ENCODE measurements around the gene LRRC57. TPM values are rescaled to one million over a fixed set of nuclear protein-coding genes. Genes with fewer than 3 reads are reported as not detected.

The LRRC57 gene
- total and polyA plus RNA-seq, 2 of the 13 experiments (the other 11 are each of a cell fraction or from before 2014, with no cell fraction given): 5.8 to 14.8 TPM

DNA sequence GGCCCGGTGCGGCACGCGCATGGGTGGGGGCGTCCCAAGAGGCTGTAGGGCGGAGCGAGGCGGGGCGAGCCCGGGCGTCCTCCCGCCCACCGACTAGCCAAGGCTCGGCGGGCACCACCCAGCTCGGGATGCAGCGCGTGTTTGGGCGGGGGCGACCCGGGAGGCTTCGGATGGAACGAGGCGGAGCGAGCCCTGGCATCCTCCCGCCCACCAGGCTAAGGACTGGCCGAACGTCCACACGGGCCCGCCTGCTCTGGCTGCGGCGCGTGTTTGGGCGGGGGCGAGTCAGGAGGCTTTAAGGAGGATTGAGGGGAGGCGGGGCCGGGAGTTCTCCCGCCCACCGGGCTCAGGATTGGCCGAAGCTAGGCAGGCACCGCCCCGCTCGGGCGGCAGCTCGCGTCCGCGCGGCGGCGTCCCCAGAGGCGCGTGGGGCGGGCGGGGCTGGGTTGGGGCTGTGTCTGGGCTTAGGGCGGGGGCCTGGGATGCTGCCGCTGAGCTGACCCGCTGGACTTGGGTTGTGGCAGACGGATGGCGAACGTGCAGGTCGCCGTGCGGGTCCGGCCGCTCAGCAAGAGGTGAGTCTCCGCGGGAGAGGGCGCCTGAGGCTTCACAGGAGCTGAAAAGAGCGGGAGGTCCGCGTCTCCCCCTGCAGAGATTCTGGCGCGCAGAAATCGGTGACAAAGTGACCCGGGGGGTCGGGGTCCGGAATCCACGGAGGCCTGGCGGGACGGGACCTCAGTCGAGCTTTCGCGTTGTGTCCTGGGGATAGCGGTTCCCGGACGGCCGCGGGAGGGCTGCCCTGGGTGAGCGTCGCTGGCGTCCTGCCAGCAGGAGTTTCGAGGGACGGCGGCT is 26.8 kb upstream of the LRRC57 start, which contains the start of gene STARD9 (continued):
- TF ChIP-seq, protein P1, sequence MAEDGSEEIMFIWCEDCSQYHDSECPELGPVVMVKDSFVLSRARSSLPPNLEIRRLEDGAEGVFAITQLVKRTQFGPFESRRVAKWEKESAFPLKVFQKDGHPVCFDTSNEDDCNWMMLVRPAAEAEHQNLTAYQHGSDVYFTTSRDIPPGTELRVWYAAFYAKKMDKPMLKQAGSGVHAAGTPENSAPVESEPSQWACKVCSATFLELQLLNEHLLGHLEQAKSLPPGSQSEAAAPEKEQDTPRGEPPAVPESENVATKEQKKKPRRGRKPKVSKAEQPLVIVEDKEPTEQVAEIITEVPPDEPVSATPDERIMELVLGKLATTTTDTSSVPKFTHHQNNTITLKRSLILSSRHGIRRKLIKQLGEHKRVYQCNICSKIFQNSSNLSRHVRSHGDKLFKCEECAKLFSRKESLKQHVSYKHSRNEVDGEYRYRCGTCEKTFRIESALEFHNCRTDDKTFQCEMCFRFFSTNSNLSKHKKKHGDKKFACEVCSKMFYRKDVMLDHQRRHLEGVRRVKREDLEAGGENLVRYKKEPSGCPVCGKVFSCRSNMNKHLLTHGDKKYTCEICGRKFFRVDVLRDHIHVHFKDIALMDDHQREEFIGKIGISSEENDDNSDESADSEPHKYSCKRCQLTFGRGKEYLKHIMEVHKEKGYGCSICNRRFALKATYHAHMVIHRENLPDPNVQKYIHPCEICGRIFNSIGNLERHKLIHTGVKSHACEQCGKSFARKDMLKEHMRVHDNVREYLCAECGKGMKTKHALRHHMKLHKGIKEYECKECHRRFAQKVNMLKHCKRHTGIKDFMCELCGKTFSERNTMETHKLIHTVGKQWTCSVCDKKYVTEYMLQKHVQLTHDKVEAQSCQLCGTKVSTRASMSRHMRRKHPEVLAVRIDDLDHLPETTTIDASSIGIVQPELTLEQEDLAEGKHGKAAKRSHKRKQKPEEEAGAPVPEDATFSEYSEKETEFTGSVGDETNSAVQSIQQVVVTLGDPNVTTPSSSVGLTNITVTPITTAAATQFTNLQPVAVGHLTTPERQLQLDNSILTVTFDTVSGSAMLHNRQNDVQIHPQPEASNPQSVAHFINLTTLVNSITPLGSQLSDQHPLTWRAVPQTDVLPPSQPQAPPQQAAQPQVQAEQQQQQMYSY (CRISPR knock-in tag; IDR thresholded peaks at IDR 0.05): no peak
- TF ChIP-seq JUN (CRISPR knock-in tag; IDR thresholded peaks at IDR 0.05): no peak
- TF ChIP-seq, protein P2, sequence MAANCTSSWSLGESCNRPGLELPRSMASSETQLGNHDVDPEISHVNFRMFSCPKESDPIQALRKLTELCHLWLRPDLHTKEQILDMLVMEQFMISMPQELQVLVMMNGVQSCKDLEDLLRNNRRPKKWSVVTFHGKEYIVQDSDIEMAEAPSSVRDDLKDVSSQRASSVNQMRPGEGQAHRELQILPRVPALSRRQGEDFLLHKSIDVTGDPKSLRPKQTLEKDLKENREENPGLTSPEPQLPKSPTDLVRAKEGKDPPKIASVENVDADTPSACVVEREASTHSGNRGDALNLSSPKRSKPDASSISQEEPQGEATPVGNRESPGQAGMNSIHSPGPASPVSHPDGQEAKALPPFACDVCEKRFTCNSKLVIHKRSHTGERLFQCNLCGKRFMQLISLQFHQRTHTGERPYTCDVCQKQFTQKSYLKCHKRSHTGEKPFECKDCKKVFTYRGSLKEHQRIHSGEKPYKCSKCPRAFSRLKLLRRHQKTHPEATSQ (CRISPR knock-in tag; IDR thresholded peaks at IDR 0.05; ENCODE audit: borderline replicate concordance): no peak
- TF ChIP-seq HDAC2 (CRISPR knock-in tag; IDR thresholded peaks at IDR 0.05): no peak
- TF ChIP-seq TAF15 (IDR thresholded peaks at IDR 0.05; ENCODE audit: low read depth, low read length, poor library complexity, severe bottlenecking): no peak
- TF ChIP-seq, protein P3, sequence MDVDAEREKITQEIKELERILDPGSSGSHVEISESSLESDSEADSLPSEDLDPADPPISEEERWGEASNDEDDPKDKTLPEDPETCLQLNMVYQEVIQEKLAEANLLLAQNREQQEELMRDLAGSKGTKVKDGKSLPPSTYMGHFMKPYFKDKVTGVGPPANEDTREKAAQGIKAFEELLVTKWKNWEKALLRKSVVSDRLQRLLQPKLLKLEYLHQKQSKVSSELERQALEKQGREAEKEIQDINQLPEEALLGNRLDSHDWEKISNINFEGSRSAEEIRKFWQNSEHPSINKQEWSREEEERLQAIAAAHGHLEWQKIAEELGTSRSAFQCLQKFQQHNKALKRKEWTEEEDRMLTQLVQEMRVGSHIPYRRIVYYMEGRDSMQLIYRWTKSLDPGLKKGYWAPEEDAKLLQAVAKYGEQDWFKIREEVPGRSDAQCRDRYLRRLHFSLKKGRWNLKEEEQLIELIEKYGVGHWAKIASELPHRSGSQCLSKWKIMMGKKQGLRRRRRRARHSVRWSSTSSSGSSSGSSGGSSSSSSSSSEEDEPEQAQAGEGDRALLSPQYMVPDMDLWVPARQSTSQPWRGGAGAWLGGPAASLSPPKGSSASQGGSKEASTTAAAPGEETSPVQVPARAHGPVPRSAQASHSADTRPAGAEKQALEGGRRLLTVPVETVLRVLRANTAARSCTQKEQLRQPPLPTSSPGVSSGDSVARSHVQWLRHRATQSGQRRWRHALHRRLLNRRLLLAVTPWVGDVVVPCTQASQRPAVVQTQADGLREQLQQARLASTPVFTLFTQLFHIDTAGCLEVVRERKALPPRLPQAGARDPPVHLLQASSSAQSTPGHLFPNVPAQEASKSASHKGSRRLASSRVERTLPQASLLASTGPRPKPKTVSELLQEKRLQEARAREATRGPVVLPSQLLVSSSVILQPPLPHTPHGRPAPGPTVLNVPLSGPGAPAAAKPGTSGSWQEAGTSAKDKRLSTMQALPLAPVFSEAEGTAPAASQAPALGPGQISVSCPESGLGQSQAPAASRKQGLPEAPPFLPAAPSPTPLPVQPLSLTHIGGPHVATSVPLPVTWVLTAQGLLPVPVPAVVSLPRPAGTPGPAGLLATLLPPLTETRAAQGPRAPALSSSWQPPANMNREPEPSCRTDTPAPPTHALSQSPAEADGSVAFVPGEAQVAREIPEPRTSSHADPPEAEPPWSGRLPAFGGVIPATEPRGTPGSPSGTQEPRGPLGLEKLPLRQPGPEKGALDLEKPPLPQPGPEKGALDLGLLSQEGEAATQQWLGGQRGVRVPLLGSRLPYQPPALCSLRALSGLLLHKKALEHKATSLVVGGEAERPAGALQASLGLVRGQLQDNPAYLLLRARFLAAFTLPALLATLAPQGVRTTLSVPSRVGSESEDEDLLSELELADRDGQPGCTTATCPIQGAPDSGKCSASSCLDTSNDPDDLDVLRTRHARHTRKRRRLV (CRISPR knock-in tag; IDR thresholded peaks at IDR 0.05): no peak
- peak; percentile 85; the same call in 1 of the 2 replicates for TF ChIP-seq TSC22D2 (CRISPR knock-in tag; IDR thresholded peaks at IDR 0.05; ENCODE audit: borderline replicate concordance)
- TF ChIP-seq, protein P4, sequence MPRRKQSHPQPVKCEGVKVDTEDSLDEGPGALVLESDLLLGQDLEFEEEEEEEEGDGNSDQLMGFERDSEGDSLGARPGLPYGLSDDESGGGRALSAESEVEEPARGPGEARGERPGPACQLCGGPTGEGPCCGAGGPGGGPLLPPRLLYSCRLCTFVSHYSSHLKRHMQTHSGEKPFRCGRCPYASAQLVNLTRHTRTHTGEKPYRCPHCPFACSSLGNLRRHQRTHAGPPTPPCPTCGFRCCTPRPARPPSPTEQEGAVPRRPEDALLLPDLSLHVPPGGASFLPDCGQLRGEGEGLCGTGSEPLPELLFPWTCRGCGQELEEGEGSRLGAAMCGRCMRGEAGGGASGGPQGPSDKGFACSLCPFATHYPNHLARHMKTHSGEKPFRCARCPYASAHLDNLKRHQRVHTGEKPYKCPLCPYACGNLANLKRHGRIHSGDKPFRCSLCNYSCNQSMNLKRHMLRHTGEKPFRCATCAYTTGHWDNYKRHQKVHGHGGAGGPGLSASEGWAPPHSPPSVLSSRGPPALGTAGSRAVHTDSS (CRISPR knock-in tag; conservative IDR thresholded peaks at IDR 0.05): no peak
- TF ChIP-seq TOPORS (CRISPR knock-in tag; IDR thresholded peaks at IDR 0.05): no peak
- TF ChIP-seq FOXO1 (CRISPR knock-in tag; IDR thresholded peaks at IDR 0.05): no peak
- TF ChIP-seq ZNF557 (CRISPR knock-in tag; IDR thresholded peaks at IDR 0.05): 0 out of 2 replicates have a peak, but pooled peaks have one; percentile 57
- no peak for TF ChIP-seq ATM (IDR thresholded peaks at IDR 0.05; ENCODE audit: borderline replicate concordance)
- peak; percentile 71 for TF ChIP-seq POLR2G (IDR thresholded peaks at IDR 0.05; ENCODE audit: low read depth, low read length)
- no peak for TF ChIP-seq RXRA (CRISPR knock-in tag; IDR thresholded peaks at IDR 0.05)
- peak; percentile 80 for TF ChIP-seq ZNF510 (CRISPR knock-in tag; IDR thresholded peaks at IDR 0.05; ENCODE audit: low read depth)
- TF ChIP-seq PAX8 (CRISPR knock-in tag; IDR thresholded peaks at IDR 0.05; ENCODE audit: borderline replicate concordance): 0 out of 2 replicates have a peak, but pooled peaks have one; percentile 59
- TF ChIP-seq CHCHD3 (CRISPR knock-in tag; IDR thresholded peaks at IDR 0.05): no peak

Data from HepG2 (cell line).